K562 (cell line): Measurements from ENCODE around the gene RNF6. TPM values are rescaled to one million over a fixed set of nuclear protein-coding genes. Genes with fewer than 3 reads are reported as not detected.

Experiments used
- CBFB ChIP-seq: sonication (generic); formaldehyde crosslinking; IDR thresholded peaks from 2 replicates; pipeline ENCODE4 v1.4.0; 2020; ENCODE audit warnings: mild to moderate bottlenecking, missing genetic modification reagents
- IRF2 ChIP-seq: sonication (generic); formaldehyde crosslinking; IDR thresholded peaks from 2 replicates; pipeline ENCODE4 v1.8.1; 2022; ENCODE audit warnings: mild to moderate bottlenecking, missing genetic modification reagents
- MAFG ChIP-seq: fragments of 450-650 bp; conservative IDR thresholded peaks from 2 replicates; pipeline ENCODE4 v1.6.1; 2016; ENCODE audit warnings: missing genetic modification characterization, missing compliant biosample characterization
- SETDB1 ChIP-seq: IDR thresholded peaks from one replicate; pipeline ENCODE4 v1.6.1; 2012; ENCODE audit warnings: low read length, control low read depth, inconsistent platforms
- SIN3B ChIP-seq: fragments of 450-650 bp; IDR thresholded peaks from 2 replicates; pipeline ENCODE4 v1.6.1; 2017; ENCODE audit warnings: low read depth, mild to moderate bottlenecking, moderate library complexity
- SREBF1 ChIP-seq: fragments of 150-350 bp; IDR thresholded peaks from 2 replicates; pipeline ENCODE4 v1.6.1; 2014; ENCODE audit warnings: antibody characterized with exemption, low read depth, low read length, borderline replicate concordance
- TAL1 ChIP-seq: fragments of 450-650 bp; IDR thresholded peaks from 2 replicates; pipeline ENCODE4 v1.6.1; 2016; ENCODE audit warnings: mild to moderate bottlenecking
- TEAD4 ChIP-seq, 2 experiments: sonication (generic) in 1 of 2; formaldehyde crosslinking in 1 of 2; IDR thresholded peaks; 2 replicates each; pipeline versions ENCODE4 v1.6.1 to v1.8.0; 2012 to 2022; ENCODE audit warnings: borderline replicate concordance in 1 of 2, inconsistent platforms in 1 of 2, low read length in 1 of 2, mild to moderate bottlenecking in 1 of 2, missing genetic modification reagents in 1 of 2
- U2AF2 ChIP-seq: fragments of 200-400 bp; formaldehyde crosslinking; optimal IDR thresholded peaks from 2 replicates; pipeline ENCODE3; 2017; ENCODE audit warnings: low read depth, mild to moderate bottlenecking, low read length
- ZFX ChIP-seq: sonication (generic); formaldehyde crosslinking; IDR thresholded peaks from 2 replicates; pipeline ENCODE4 v1.8.0; 2022; ENCODE audit warnings: mild to moderate bottlenecking, missing genetic modification reagents, moderate library complexity
- ZNF134 ChIP-seq: fragments of 250-450 bp; sonication (Bioruptor Pico); conservative IDR thresholded peaks from 2 replicates; pipeline ENCODE4 v1.4.0; 2020
- ZNF41 ChIP-seq: fragments of 250-450 bp; sonication (Bioruptor Pico); conservative IDR thresholded peaks from 2 replicates; pipeline ENCODE4 v1.4.0; 2020; ENCODE audit warnings: mild to moderate bottlenecking
- ZNF507 ChIP-seq: conservative IDR thresholded peaks from 2 replicates; pipeline ENCODE4 v1.6.1; 2017; ENCODE audit warnings: missing genetic modification characterization, missing compliant biosample characterization
- ZNF57 ChIP-seq: fragments of 450-650 bp; formaldehyde crosslinking; IDR thresholded peaks from 2 replicates; pipeline ENCODE4 v1.4.0; 2020; ENCODE audit warnings: mild to moderate bottlenecking, moderate library complexity
- ZNF584 ChIP-seq: fragments of 200-800 bp; sonication (Bioruptor generic); IDR thresholded peaks from 2 replicates; pipeline ENCODE4 v1.6.1; 2016; ENCODE audit warnings: low read depth, mild to moderate bottlenecking, missing genetic modification characterization, missing compliant biosample characterization
- polyA plus RNA-seq, 8 experiments: library from polyadenylated mRNA; depleted of rRNA in 4 of 8; stranded (reverse) in 5 of 8; unstranded in 3 of 8; fragments of >200 nt; fragmentation: Nextera tagmentation in 2 of 8; fragmentation: Illumina TruSeq in 1 of 8; extraction: Ambion mirVana in 2 of 8; extraction: Trizol in 1 of 8; gene quantifications; 2 replicates each; pipeline versions ENCODE4 v1.2.1 to v1.2.3, GENCODE V29; 2011 to 2014; ENCODE audit warnings: inconsistent platforms in 1 of 8, missing spikeins in 1 of 8
- total RNA-seq, 7 experiments: library from RNA; depleted of rRNA in 6 of 7; stranded (reverse); fragments of >200 nt in 6 of 7; fragmentation: Illumina TruSeq in 2 of 7; extraction: Trizol in 2 of 7; gene quantifications; 2 replicates each; pipeline versions ENCODE4 v1.2.1 to v1.2.3, GENCODE V29; 2011 to 2021; ENCODE audit warnings: low replicate concordance in 1 of 7
- TF ChIP-seq, protein P1 (sequence below), 2 experiments: IDR thresholded peaks in 1 of 2; conservative IDR thresholded peaks in 1 of 2; 2 replicates each; pipeline ENCODE4 v1.6.1; 2016; ENCODE audit warnings: low read depth in 2 of 2, mild to moderate bottlenecking in 1 of 2, missing compliant biosample characterization in 1 of 2, missing genetic modification characterization in 1 of 2, moderate library complexity in 1 of 2
- TF ChIP-seq, protein P2 (sequence below): fragments of 250-450 bp; sonication (Bioruptor Pico); IDR thresholded peaks from 2 replicates; pipeline ENCODE4 v1.8.0; 2022; ENCODE audit warnings: moderate library complexity, mild to moderate bottlenecking, inconsistent platforms
- TF ChIP-seq, protein P3 (sequence below): fragments of 250-450 bp; sonication (Bioruptor Pico); IDR thresholded peaks from 2 replicates; pipeline ENCODE4 v1.9.0; 2021; ENCODE audit warnings: mild to moderate bottlenecking, inconsistent platforms
- TF ChIP-seq, protein P4 (sequence below): fragments of 450-650 bp; formaldehyde crosslinking; IDR thresholded peaks from 2 replicates; pipeline ENCODE4 v1.4.0; 2022; ENCODE audit warnings: missing genetic modification characterization

RNF6 gene
- total and polyA plus RNA-seq, 9 of the 15 experiments (the other 6 are each of a cell fraction or from before 2014, with no cell fraction given) = 12.0 to 31.4 (median 22.3) TPM

DNA sequence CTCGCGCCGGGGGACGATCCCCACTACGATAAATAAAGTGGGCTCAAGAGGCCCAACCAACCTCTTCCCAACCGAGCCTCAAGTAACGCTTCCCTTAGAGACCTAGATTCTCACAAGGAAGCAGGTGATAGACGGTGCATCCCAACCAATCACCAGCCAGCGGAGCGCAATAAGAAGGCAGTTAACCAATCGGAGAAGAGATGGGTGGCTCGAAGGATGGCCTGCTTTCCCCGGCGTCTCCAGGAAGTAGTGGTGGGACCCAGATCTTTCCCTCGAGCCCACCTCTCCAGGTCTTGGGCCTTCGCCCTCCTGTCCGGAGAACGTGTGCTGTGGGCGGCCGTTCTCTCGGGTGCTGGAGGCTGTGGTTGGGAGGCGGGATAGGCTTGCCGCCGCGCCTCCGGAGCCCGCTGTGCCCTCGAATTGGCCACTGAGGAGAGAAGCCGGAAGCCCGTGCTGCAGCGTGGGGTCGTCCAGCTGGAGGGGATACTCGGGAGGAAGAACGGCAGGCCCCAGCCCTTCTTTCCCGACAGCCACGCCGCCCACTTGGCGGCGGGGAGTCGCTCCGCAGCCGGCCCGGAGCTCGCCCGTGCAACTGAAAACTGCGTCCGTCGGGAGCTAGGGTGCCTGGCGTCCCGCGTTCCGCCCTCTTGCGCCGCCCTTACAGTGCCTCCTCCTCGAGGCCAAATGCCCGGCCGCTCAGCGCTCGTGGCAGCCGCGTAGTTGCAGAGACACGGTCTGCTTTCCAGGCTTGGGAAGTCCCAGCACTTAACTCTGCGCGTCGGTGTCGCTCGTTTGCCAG is at the start of gene RNF6 (continued):
- TF ChIP-seq, protein P1, sequence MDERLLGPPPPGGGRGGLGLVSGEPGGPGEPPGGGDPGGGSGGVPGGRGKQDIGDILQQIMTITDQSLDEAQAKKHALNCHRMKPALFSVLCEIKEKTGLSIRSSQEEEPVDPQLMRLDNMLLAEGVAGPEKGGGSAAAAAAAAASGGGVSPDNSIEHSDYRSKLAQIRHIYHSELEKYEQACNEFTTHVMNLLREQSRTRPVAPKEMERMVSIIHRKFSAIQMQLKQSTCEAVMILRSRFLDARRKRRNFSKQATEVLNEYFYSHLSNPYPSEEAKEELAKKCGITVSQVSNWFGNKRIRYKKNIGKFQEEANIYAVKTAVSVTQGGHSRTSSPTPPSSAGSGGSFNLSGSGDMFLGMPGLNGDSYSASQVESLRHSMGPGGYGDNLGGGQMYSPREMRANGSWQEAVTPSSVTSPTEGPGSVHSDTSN (CRISPR knock-in tag; IDR thresholded peaks at IDR 0.05; ENCODE audit: low read depth) = peak; percentile 76
- TF ChIP-seq, protein P1 (tag; conservative IDR thresholded peaks at IDR 0.05; ENCODE audit: low read depth) = peak; percentile 97
- peak; percentile 92 for TF ChIP-seq ZFX (CRISPR knock-in tag)
- TF ChIP-seq CBFB (CRISPR knock-in tag) = no peak
- TF ChIP-seq, protein P2, sequence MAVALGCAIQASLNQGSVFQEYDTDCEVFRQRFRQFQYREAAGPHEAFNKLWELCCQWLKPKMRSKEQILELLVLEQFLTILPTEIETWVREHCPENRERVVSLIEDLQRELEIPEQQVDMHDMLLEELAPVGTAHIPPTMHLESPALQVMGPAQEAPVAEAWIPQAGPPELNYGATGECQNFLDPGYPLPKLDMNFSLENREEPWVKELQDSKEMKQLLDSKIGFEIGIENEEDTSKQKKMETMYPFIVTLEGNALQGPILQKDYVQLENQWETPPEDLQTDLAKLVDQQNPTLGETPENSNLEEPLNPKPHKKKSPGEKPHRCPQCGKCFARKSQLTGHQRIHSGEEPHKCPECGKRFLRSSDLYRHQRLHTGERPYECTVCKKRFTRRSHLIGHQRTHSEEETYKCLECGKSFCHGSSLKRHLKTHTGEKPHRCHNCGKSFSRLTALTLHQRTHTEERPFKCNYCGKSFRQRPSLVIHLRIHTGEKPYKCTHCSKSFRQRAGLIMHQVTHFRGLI (CRISPR knock-in tag) = no peak
- TF ChIP-seq SIN3B = peak; percentile 74; the same call in 1 of the 2 replicates
- no peak for TF ChIP-seq SETDB1
- TF ChIP-seq SREBF1 = no peak
- no peak for TF ChIP-seq ZNF507
- TF ChIP-seq ZNF134 (CRISPR knock-in tag) = no peak
- TF ChIP-seq ZNF584 (CRISPR knock-in tag) = no peak
- no peak for TF ChIP-seq TAL1
- TF ChIP-seq, protein P3, sequence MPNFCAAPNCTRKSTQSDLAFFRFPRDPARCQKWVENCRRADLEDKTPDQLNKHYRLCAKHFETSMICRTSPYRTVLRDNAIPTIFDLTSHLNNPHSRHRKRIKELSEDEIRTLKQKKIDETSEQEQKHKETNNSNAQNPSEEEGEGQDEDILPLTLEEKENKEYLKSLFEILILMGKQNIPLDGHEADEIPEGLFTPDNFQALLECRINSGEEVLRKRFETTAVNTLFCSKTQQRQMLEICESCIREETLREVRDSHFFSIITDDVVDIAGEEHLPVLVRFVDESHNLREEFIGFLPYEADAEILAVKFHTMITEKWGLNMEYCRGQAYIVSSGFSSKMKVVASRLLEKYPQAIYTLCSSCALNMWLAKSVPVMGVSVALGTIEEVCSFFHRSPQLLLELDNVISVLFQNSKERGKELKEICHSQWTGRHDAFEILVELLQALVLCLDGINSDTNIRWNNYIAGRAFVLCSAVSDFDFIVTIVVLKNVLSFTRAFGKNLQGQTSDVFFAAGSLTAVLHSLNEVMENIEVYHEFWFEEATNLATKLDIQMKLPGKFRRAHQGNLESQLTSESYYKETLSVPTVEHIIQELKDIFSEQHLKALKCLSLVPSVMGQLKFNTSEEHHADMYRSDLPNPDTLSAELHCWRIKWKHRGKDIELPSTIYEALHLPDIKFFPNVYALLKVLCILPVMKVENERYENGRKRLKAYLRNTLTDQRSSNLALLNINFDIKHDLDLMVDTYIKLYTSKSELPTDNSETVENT (CRISPR knock-in tag) = no peak
- TF ChIP-seq ZNF57 = no peak
- TF ChIP-seq U2AF2 = no peak
- TF ChIP-seq TEAD4 (IDR thresholded peaks at IDR 0.05; ENCODE audit: low read length) = no peak
- TF ChIP-seq TEAD4 (CRISPR knock-in tag; IDR thresholded peaks at IDR 0.05; ENCODE audit: borderline replicate concordance) = no peak
- TF ChIP-seq MAFG = no peak
- TF ChIP-seq, protein P4, sequence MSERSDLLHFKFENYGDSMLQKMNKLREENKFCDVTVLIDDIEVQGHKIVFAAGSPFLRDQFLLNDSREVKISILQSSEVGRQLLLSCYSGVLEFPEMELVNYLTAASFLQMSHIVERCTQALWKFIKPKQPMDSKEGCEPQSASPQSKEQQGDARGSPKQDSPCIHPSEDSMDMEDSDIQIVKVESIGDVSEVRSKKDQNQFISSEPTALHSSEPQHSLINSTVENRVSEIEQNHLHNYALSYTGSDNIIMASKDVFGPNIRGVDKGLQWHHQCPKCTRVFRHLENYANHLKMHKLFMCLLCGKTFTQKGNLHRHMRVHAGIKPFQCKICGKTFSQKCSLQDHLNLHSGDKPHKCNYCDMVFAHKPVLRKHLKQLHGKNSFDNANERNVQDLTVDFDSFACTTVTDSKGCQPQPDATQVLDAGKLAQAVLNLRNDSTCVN = no peak
- TF ChIP-seq IRF2 (CRISPR knock-in tag) = no peak
- no peak for TF ChIP-seq ZNF41 (CRISPR knock-in tag)
